ENCODE data around the gene GRB10. TPM values are rescaled to one million over a fixed set of nuclear protein-coding genes. Genes with fewer than 3 reads are reported as not detected.

Gene GRB10
- total and polyA plus RNA-seq, 2 donors (not counting 3 experiments of a cell fraction or from before 2014, with no cell fraction given) = 43.7 to 240 TPM

DNA sequence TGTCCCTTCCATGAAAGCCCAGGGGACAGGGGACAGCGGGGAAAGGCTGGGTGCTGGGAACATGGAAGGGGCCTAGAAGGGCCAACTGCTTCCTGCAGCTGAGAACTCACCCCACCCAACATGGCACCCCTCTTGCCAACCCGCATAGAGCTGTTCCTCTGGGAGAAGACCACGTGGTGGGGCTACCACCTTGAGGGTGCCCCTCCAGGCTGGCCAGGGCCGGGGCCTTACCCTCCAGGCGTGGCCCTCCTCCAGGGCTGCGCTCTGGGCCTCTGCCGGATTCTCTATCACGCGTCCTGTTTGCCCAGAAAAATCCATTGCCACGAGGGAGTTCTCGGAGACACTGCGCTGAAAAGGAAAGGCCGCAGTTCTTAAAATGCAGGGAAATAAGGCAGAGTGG lies 177.6 kb downstream of the GRB10 start:
- DNase-seq (ENCODE audit: low read depth, low spot score) = no peak
- H3K9me1 ChIP-seq (replicated peaks; ENCODE audit: control insufficient read depth, extremely low read depth, insufficient read depth, low read length) = no peaks in the 10 kb centered on the region
- H3K36me3 ChIP-seq (ENCODE audit: control insufficient read depth in 2 of 2, extremely low read depth in 1 of 2, insufficient read depth in 2 of 2, low read length in 2 of 2) = peaks cover 24 to 39% of the 10 kb centered on the region in 2 experiments
- intact Hi-C loops (cut with micrococcal nuclease) = no loop called here
- H3K9ac ChIP-seq (replicated peaks; ENCODE audit: extremely low read depth, insufficient read depth, low read length) = no peak overlapping the region
- no peaks in the 10 kb centered on the region for H4K20me1 ChIP-seq (replicated peaks; ENCODE audit: control insufficient read depth, extremely low read depth, insufficient read depth, low read length)
- no peak overlapping the region for H3K4me3 ChIP-seq (replicated peaks in 1 of 3; ENCODE audit: insufficient read depth in 1 of 3, low read depth in 1 of 3, low read length in 3 of 3)
- H3K27ac ChIP-seq (ENCODE audit: insufficient read depth, low read depth, low read length) = no peak overlapping the region
- FAIRE-seq = no peak
- no peak overlapping the region for H2AFZ ChIP-seq (ENCODE audit: low read depth, low read length)
- H3K4me1 ChIP-seq (ENCODE audit: control insufficient read depth, extremely low read depth, insufficient read depth, low read length) = peaks cover 4% of the 10 kb centered on the region
- ChIA-PET CTCF (no interaction called here), POLR2A (no interaction called here)
- TF ChIP-seq GATA2 (IDR thresholded peaks at IDR 0.05; ENCODE audit: insufficient read depth, insufficient read length, low read depth, low read length) (no peak), FOS (IDR thresholded peaks at IDR 0.05; ENCODE audit: borderline replicate concordance, insufficient read depth, low read length) (no peak), CTCF (IDR thresholded peaks at IDR 0.05; ENCODE audit: extremely low read depth in 1 of 2, insufficient read depth in 1 of 2, low read depth in 1 of 2, low read length in 2 of 2) (no peak), MYC (IDR thresholded peaks at IDR 0.05; ENCODE audit: low read depth, low read length) (no peak), POLR2AphosphoS5 (IDR thresholded peaks at IDR 0.05; ENCODE audit: insufficient read depth, low read depth, low read length) (no peak), POLR2A (IDR thresholded peaks at IDR 0.05; ENCODE audit: low read depth, low read length) (no peak), JUN (IDR thresholded peaks at IDR 0.05; ENCODE audit: borderline replicate concordance, insufficient read depth, insufficient read length, low read depth) (no peak)
- TF ChIP-seq, protein P1, sequence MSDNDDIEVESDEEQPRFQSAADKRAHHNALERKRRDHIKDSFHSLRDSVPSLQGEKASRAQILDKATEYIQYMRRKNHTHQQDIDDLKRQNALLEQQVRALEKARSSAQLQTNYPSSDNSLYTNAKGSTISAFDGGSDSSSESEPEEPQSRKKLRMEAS (IDR thresholded peaks at IDR 0.05; ENCODE audit: insufficient read depth, insufficient read length) = no peak
- H3K9me3 ChIP-seq (replicated peaks; ENCODE audit: control insufficient read depth, insufficient read depth, low read length) = no peaks in the 10 kb centered on the region
- no peak overlapping the region for H3K4me2 ChIP-seq (ENCODE audit: insufficient read depth, low read length)
- no TSS peak for BruUV-seq (replicated peaks)
- no peaks in the 10 kb centered on the region for H3K27me3 ChIP-seq (ENCODE audit: control insufficient read depth in 2 of 2, insufficient read depth in 2 of 2, low read length in 2 of 2)
- dilution Hi-C loops (cut with MboI; ENCODE audit: extremely low pct_ligation_motif_present, low sequenced_read_pairs) = no loop called here
- H3K79me2 ChIP-seq (ENCODE audit: control insufficient read depth, insufficient read depth, low read length) = peaks cover 7% of the 10 kb centered on the region

All from endothelial cell of umbilical vein (primary cell).